NCI-H510A treated with DMSO at 0.1 percent for 48 hours (cell line): ENCODE measurements around the gene KDM7A.
"Not testable (repeated sequence)": the region's sequence is repeated elsewhere in the genome, so short reads cannot be mapped to it uniquely, and the experiment has no call there.

ENCODE experiments used
- DNase-seq: peaks from one replicate; lab custom pipeline; 2025; lab: John Stamatoyannopoulos, UW

KDM7A gene

GRCh38 chr7:140160308-140160707 is 16.5 kb downstream of the KDM7A start:
- DNase-seq = no peak

GRCh38 chr7:140159497-140159896 is 17.3 kb downstream of the KDM7A start:
- DNase-seq = no peak

GRCh38 chr7:140156460-140157080 is 20.2 kb downstream of the KDM7A start:
- DNase-seq = no peak

- DNase-seq = no peak
These were observed 21.4 kb downstream of the KDM7A start for GRCh38 chr7:140155428-140155827.

- no peak for DNase-seq
These were observed 23.1 kb downstream of the KDM7A start for GRCh38 chr7:140153666-140154161.

- no peak for DNase-seq
These were observed 30.2 kb downstream of the KDM7A start for GRCh38 chr7:140146574-140146973.

- DNase-seq = no peak
These were observed 31.1 kb downstream of the KDM7A start for GRCh38 chr7:140145709-140146108.

- no peak for DNase-seq
These were observed 32.0 kb downstream of the KDM7A start for GRCh38 chr7:140144821-140145220.

- no peak for DNase-seq
These were observed 32.8 kb downstream of the KDM7A start for GRCh38 chr7:140143997-140144396.

- no peak for DNase-seq
These were observed 34.8 kb downstream of the KDM7A start for GRCh38 chr7:140142031-140142430.

- DNase-seq = no peak
These were observed 35.5 kb downstream of the KDM7A start for GRCh38 chr7:140141256-140141655.

- DNase-seq = no peak
These were observed 39.7 kb downstream of the KDM7A start for GRCh38 chr7:140137078-140137477.

- DNase-seq = no peak
These were observed 40.7 kb downstream of the KDM7A start for GRCh38 chr7:140136073-140136472.

- no peak for DNase-seq
These were observed 42.7 kb downstream of the KDM7A start for GRCh38 chr7:140134039-140134438.

GRCh38 chr7:140127360-140128127 is 49.2 kb downstream of the KDM7A start:
- DNase-seq = no peak

- no peak for DNase-seq
These were observed 50.2 kb downstream of the KDM7A start for GRCh38 chr7:140126435-140127034.

GRCh38 chr7:140122965-140123364 is 53.8 kb downstream of the KDM7A start:
- no peak for DNase-seq

GRCh38 chr7:140121326-140121725 is 55.5 kb downstream of the KDM7A start:
- no peak for DNase-seq

GRCh38 chr7:140114817-140115216 is 62.0 kb downstream of the KDM7A start:
- not testable (repeated sequence) for DNase-seq

GRCh38 chr7:140108777-140109176 is 68.0 kb downstream of the KDM7A start:
- not testable (repeated sequence) for DNase-seq

- DNase-seq = no peak
These were observed 80.3 kb downstream of the KDM7A start for GRCh38 chr7:140096459-140096858.

GRCh38 chr7:140093375-140093774 is 83.4 kb downstream of the KDM7A start:
- DNase-seq = no peak

GRCh38 chr7:140085447-140085846 is 91.3 kb downstream of the KDM7A start:
- no peak for DNase-seq
